ENCODE data around the gene S100A3. TPM values are rescaled to one million over a fixed set of nuclear protein-coding genes. Genes with fewer than 3 reads are reported as not detected.

The S100A3 gene
- total RNA-seq, 1 experiment from 2014 or later, result not detected

GRCh38 chr1:153534226-153534924 lies 14.7 kb downstream of the S100A3 start:
- DNase-seq, result peak; percentile 52
- BruUV-seq (replicated peaks), result TSS peak; percentile 80
- CTCF ChIA-PET, result interaction anchor here (0.7 to 6.0 kb wide), 8 partner anchors 10 to 82 kb away, joined by 3 to 117 read pairs (median 10); partner anchors contain the start of genes S100A14, S100A2 and S100A4
- no peak for TF ChIP-seq CTCF (IDR thresholded peaks at IDR 0.05; ENCODE audit: unreplicated experiment)
- H3K9me3 Mint-ChIP-seq (ENCODE audit: low read depth, unreplicated experiment), result no peaks in the 10 kb centered on the region
- H3K36me3 Mint-ChIP-seq (ENCODE audit: insufficient read depth, unreplicated experiment), result peaks cover 65% of the 10 kb centered on the region
- H3K27ac Mint-ChIP-seq (ENCODE audit: unreplicated experiment), result peak overlapping the region; percentile 77
- peak overlapping the region; percentile 93 for H3K4me3 Mint-ChIP-seq (ENCODE audit: low read depth, unreplicated experiment)
- no peaks in the 10 kb centered on the region for H3K27me3 Mint-ChIP-seq (ENCODE audit: unreplicated experiment)
- intact Hi-C loops (cut with micrococcal nuclease; ENCODE audit: unreplicated experiment), result no loop called here
- H3K4me1 Mint-ChIP-seq (ENCODE audit: low read depth, unreplicated experiment), result peaks cover 60% of the 10 kb centered on the region

- peak; percentile 76 for DNase-seq
- Mint-ChIP-seq H3K27ac (ENCODE audit: unreplicated experiment) (peak overlapping the region; percentile 77), H3K9me3 (ENCODE audit: low read depth, unreplicated experiment) (no peaks in the 10 kb centered on the region), H3K4me3 (ENCODE audit: low read depth, unreplicated experiment) (peak overlapping the region; percentile 93), H3K36me3 (ENCODE audit: insufficient read depth, unreplicated experiment) (peaks cover 64% of the 10 kb centered on the region), H3K27me3 (ENCODE audit: unreplicated experiment) (no peaks in the 10 kb centered on the region), H3K4me1 (ENCODE audit: low read depth, unreplicated experiment) (peaks cover 55% of the 10 kb centered on the region)
- no peak for TF ChIP-seq CTCF (IDR thresholded peaks at IDR 0.05; ENCODE audit: unreplicated experiment)
- CTCF ChIA-PET, result interaction anchor here (1.0 to 6.0 kb wide), 9 partner anchors 11 to 94 kb away, joined by 4 to 117 read pairs (median 15); partner anchors contain the start of genes S100A13, S100A2 and S100A4
- no TSS peak for BruUV-seq (replicated peaks)
- intact Hi-C loops (cut with micrococcal nuclease; ENCODE audit: unreplicated experiment), result loop anchor here (1.0 to 2.0 kb wide), 2 partner anchors 23 to 35 kb away; no protein-coding TSS in a partner anchor
These were observed 15.3 kb downstream of the S100A3 start for GRCh38 chr1:153533689-153534201.

GRCh38 chr1:153532769-153533599 lies 16.1 kb downstream of the S100A3 start:
- CTCF ChIA-PET, result interaction anchor here (0.7 to 6.0 kb wide), 15 partner anchors 12 to 805 kb away, joined by 3 to 117 read pairs (median 6); partner anchors contain the start of genes S100A13, S100A16, S100A2 and S100A3
- Mint-ChIP-seq H3K4me1 (ENCODE audit: low read depth, unreplicated experiment) (peaks cover 47% of the 10 kb centered on the region), H3K9me3 (ENCODE audit: low read depth, unreplicated experiment) (no peaks in the 10 kb centered on the region), H3K4me3 (ENCODE audit: low read depth, unreplicated experiment) (peak overlapping the region; percentile 93), H3K36me3 (ENCODE audit: insufficient read depth, unreplicated experiment) (peaks cover 58% of the 10 kb centered on the region), H3K27me3 (ENCODE audit: unreplicated experiment) (no peaks in the 10 kb centered on the region), H3K27ac (ENCODE audit: unreplicated experiment) (peak overlapping the region; percentile 77)
- intact Hi-C loops (cut with micrococcal nuclease; ENCODE audit: unreplicated experiment), result loop anchor here (1.0 to 2.0 kb wide), 2 partner anchors 22 to 35 kb away; no protein-coding TSS in a partner anchor
- DNase-seq, result peak; percentile 93
- BruUV-seq (replicated peaks), result no TSS peak
- peak; percentile 88 for TF ChIP-seq CTCF (IDR thresholded peaks at IDR 0.05; ENCODE audit: unreplicated experiment)

GRCh38 chr1:153532181-153532580 lies 16.9 kb downstream of the S100A3 start:
- peaks cover 44% of the 10 kb centered on the region for H3K4me1 Mint-ChIP-seq (ENCODE audit: low read depth, unreplicated experiment)
- no peaks in the 10 kb centered on the region for H3K27me3 Mint-ChIP-seq (ENCODE audit: unreplicated experiment)
- TF ChIP-seq CTCF (IDR thresholded peaks at IDR 0.05; ENCODE audit: unreplicated experiment), result no peak
- BruUV-seq (replicated peaks), result no TSS peak
- no peak for DNase-seq
- no peaks in the 10 kb centered on the region for H3K9me3 Mint-ChIP-seq (ENCODE audit: low read depth, unreplicated experiment)
- CTCF ChIA-PET, result interaction anchor here (1.1 to 6.0 kb wide), 12 partner anchors 12 to 102 kb away, joined by 3 to 117 read pairs (median 6); partner anchors contain the start of genes CHTOP, S100A13, S100A16 and S100A2
- peak overlapping the region; percentile 77 for H3K27ac Mint-ChIP-seq (ENCODE audit: unreplicated experiment)
- intact Hi-C loops (cut with micrococcal nuclease; ENCODE audit: unreplicated experiment), result loop anchor here (2.0 kb wide), 1 partner anchor 21 kb away; no protein-coding TSS in a partner anchor
- H3K4me3 Mint-ChIP-seq (ENCODE audit: low read depth, unreplicated experiment), result peak overlapping the region; percentile 93
- peaks cover 65% of the 10 kb centered on the region for H3K36me3 Mint-ChIP-seq (ENCODE audit: insufficient read depth, unreplicated experiment)

Data from Calu3 (cell line).